Measurements from ENCODE around the gene WDR1.

Gene WDR1

DNA sequence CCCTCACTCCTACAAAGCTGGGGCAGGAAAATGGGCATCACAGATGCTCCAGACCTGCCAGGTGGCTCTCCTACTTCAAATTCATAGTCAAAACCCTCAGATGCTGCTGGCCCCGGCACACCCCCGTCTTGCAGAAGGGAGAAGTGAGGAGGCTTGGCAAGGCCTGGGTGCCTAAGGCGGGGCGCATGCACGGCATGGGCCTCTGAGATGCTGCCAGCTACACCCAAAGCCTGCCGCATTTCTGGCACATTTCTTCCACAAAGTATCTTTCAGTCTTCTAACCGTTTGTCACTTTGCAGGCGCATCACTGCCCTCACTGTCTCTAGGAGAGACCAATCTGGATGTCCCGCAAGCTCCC is 19.6 kb downstream of the WDR1 start:
- no peak for TF ChIP-seq CTCF (conservative IDR thresholded peaks at IDR 0.05; ENCODE audit: low read depth, low read length)
- no peak overlapping the region for H3K4me3 ChIP-seq (ENCODE audit: low read length)
- DNase-seq (ENCODE audit: low read depth): no peak

DNA sequence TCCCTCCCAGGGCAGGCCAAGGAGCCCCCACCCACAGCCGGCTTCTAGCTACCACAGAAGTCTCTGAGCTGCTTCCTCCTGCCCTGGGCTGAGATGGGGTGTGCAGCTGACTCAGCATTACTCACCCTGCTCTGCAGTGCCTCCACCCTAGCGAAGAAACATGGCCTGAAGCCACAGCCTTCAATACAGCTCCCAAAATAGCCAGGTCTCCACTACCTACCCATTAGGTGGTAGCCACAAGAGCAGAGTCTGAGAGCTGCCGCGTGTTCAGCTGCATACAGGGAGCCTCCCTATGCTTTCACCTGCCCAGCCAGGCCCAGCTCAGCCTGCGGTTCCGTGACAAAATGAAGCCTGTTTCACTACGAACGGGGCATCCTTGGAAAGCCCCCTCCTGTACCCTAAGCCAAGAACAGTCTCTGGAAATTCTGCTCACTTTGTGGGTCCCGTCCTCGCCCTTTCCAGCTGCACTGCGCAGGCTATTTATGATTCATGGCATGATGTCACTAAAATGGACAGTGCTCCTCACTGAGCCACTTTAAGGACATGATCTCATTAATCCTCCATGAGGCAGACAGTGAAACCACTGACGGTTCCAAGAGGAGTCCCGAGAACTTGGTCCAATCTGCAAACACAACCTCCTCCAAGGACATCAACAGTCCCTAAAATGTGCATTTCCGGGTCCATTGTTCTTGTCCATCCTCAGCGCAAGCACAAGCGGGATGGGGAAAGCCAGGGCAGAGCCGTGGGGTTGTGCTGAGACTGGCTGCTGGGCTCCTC is 20.2 kb downstream of the WDR1 start:
- DNase-seq (ENCODE audit: low read depth): no peak
- no peak overlapping the region for H3K4me3 ChIP-seq (ENCODE audit: low read length)
- no peak for TF ChIP-seq CTCF (conservative IDR thresholded peaks at IDR 0.05; ENCODE audit: low read depth, low read length)

GRCh38 chr4:10095296-10095991 is 21.2 kb downstream of the WDR1 start:
- no peak for DNase-seq (ENCODE audit: low read depth)
- TF ChIP-seq CTCF (conservative IDR thresholded peaks at IDR 0.05; ENCODE audit: low read depth, low read length): no peak
- H3K4me3 ChIP-seq (ENCODE audit: low read length): no peak overlapping the region

DNA sequence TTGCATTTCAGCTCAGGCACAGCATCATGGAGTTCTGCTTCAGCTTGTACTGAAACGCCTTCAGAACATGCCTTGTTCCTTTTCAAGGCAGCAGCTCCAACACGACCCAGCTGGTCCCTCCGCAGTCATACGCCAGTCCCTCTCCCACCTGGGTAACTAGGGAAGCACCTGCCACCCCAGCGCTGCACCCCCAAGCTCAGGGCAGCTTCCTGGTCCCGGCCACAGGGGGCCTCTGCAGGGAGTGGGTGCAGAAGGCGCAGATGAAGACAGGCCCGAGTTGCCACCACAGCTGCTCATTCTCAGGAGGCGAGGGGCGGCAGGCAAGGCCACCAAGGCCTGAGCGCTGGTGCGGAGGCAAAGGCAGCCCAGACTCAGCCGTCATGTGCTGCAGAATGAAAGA is 21.8 kb downstream of the WDR1 start:
- no peak for DNase-seq (ENCODE audit: low read depth)
- no peak for TF ChIP-seq CTCF (conservative IDR thresholded peaks at IDR 0.05; ENCODE audit: low read depth, low read length)
- no peak overlapping the region for H3K4me3 ChIP-seq (ENCODE audit: low read length)

DNA sequence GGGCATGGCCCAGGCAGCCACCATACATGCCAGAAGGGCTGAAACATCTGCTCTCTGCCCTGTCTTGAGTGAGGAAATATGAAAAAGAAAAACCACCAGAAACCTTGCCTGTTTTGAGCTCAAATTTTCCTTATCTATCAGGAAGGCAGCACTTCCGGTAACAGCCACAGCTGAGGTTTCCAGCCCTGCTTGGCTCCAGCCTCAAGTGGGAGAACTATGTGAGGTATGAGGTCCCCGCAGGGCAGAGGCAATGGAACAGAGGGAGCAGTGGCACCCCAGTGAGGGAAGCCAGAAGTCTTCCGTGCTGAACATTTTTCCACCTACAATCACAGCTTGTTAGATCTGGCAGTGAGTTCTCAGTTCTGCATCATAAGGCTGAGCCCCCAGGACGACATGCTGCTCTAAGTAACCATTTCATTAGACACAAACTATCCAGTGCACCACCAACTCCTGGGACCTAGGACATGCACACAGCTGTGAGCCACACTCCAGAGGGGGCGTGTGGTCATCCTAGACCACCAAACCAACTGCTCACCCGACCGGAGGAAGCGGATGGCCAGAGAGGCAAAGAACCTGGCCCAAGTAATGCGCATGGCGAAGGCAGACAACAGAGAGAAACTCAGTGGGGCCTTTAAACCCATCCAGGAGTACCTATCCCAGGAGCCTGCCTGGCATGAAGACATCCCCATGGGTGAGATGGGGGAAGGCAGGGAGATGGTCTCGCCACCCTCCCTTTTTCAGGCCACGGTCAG is 22.6 kb downstream of the WDR1 start:
- no peak for TF ChIP-seq CTCF (conservative IDR thresholded peaks at IDR 0.05; ENCODE audit: low read depth, low read length)
- no peak for DNase-seq (ENCODE audit: low read depth)
- no peak overlapping the region for H3K4me3 ChIP-seq (ENCODE audit: low read length)

DNA sequence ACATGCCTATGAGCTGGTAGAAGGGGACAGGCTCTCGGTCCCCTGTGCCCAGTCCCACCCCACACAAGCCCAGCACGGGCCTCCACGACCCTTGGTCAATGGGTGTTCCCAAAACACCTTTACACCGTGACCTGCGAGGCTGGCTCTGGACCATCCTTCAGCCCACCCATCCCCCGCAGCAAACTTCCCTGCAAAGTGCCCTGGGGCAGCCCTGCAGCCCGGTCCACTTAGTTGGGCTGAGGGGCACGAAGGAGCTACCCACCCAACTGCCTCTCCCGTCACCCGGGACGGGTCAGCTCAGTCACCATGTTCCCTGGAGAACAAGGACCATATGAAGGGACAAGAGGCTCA is 23.4 kb downstream of the WDR1 start:
- DNase-seq (ENCODE audit: low read depth): no peak
- no peak for TF ChIP-seq CTCF (conservative IDR thresholded peaks at IDR 0.05; ENCODE audit: low read depth, low read length)
- no peak overlapping the region for H3K4me3 ChIP-seq (ENCODE audit: low read length)
